PFSK-1 (cell line): Measurements from ENCODE around the gene PGS1.

ENCODE experiments used
- FOXP2 ChIP-seq: optimal IDR thresholded peaks from 2 replicates; pipeline ENCODE3; 2011; ENCODE audit warnings: borderline replicate concordance, control low read depth, inconsistent platforms; ENCODE audit not compliant: insufficient read depth; ENCODE audit errors: extremely low read length, extremely low read depth
- POLR2AphosphoS5 ChIP-seq: IDR thresholded peaks from 2 replicates; pipeline ENCODE4 v1.6.1; 2012; ENCODE audit warnings: low read depth, mild to moderate bottlenecking, control low read depth, low read length, moderate library complexity
- SIN3A ChIP-seq: IDR thresholded peaks from 2 replicates; pipeline ENCODE4 v1.6.1; 2012; ENCODE audit warnings: mild to moderate bottlenecking, low read length, moderate library complexity, borderline replicate concordance; ENCODE audit not compliant: insufficient read depth
- TAF1 ChIP-seq: IDR thresholded peaks from 2 replicates; pipeline ENCODE4 v1.6.1; 2012; ENCODE audit warnings: low read length, control low read depth, borderline replicate concordance; ENCODE audit not compliant: insufficient read depth
- TF ChIP-seq, protein P1 (sequence below), 2 experiments: IDR thresholded peaks; 2 replicates each; pipeline versions ENCODE4 v1.6.1 to v1.8.0; 2011 to 2012; ENCODE audit warnings: low read depth in 2 of 2, low read length in 2 of 2, control low read depth in 1 of 2, inconsistent platforms in 1 of 2, mild to moderate bottlenecking in 1 of 2, moderate library complexity in 1 of 2; ENCODE audit not compliant: insufficient read depth in 1 of 2

PGS1 gene

DNA sequence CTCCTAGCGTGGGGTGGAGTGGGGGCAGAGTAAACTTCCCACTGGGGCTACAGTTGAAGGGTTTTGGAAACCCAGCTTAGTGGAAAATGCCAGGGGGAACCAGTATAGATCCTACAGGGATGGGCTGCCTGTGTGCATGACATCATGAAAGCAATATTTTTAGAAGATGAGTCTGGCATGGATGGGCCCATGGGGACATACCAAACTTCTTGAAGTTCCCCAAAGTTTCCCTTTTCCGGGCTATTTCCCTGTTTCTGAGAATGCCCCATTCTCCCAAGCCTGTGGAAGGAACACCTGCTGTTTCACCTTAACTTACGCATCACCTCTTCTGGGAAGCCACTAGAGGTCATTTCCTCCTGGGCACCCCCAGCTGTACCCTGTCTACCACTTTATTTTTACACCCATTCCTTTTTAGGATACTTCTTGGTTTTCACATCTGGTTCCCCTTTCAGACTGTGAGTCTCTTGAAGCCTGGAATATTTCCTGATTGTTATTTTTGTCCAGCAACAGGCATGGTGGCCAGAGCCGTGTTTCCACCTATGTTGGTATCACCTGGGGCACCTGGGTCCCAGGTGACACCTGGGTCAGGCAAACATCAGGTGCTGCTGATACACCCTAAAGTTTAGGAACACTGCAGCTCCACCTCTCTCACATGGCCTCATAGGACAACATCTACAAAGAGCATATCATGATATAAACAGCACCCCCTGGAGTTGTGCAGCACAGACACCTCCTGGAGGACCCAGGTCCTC is 28.4 kb upstream of the PGS1 start:
- TF ChIP-seq POLR2AphosphoS5 (no peak), SIN3A (no peak), TAF1 (no peak), FOXP2 (no peak)
- TF ChIP-seq, protein P1, sequence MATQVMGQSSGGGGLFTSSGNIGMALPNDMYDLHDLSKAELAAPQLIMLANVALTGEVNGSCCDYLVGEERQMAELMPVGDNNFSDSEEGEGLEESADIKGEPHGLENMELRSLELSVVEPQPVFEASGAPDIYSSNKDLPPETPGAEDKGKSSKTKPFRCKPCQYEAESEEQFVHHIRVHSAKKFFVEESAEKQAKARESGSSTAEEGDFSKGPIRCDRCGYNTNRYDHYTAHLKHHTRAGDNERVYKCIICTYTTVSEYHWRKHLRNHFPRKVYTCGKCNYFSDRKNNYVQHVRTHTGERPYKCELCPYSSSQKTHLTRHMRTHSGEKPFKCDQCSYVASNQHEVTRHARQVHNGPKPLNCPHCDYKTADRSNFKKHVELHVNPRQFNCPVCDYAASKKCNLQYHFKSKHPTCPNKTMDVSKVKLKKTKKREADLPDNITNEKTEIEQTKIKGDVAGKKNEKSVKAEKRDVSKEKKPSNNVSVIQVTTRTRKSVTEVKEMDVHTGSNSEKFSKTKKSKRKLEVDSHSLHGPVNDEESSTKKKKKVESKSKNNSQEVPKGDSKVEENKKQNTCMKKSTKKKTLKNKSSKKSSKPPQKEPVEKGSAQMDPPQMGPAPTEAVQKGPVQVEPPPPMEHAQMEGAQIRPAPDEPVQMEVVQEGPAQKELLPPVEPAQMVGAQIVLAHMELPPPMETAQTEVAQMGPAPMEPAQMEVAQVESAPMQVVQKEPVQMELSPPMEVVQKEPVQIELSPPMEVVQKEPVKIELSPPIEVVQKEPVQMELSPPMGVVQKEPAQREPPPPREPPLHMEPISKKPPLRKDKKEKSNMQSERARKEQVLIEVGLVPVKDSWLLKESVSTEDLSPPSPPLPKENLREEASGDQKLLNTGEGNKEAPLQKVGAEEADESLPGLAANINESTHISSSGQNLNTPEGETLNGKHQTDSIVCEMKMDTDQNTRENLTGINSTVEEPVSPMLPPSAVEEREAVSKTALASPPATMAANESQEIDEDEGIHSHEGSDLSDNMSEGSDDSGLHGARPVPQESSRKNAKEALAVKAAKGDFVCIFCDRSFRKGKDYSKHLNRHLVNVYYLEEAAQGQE (IDR thresholded peaks at IDR 0.05; ENCODE audit: insufficient read depth in 1 of 2, low read depth in 2 of 2, low read length in 2 of 2): no peak

DNA sequence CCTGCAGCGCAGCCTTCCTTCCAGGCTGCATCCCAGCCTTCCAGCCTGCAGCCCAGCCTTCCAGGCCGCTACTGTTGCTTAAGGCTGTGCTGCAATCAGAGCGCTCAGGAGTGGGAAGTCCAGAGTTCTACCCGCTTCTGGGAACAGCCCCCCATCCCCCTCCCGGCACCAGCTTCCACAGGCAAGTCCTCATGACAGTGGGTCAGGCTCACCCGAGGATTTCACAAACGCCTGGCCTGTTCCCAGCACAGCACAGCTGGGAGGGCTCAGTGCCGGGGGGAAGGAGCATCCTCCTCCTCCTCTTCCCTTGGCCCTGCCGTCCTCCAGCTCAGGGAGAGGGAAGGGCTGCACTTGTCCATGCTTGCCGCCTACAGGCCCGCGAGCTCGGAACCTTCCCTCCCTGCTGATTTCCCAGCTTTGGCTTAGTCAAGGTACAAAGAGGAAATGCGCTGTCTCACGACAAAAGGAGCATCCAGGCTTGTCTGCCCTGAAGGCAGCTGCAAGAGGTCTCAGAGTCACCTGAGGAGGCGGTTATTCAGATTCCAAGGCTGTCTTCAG is 26.9 kb upstream of the PGS1 start:
- TF ChIP-seq POLR2AphosphoS5: no peak
- TF ChIP-seq FOXP2: no peak
- no peak for TF ChIP-seq SIN3A
- TF ChIP-seq TAF1: no peak
- TF ChIP-seq, protein P1 (IDR thresholded peaks at IDR 0.05; ENCODE audit: insufficient read depth in 1 of 2, low read depth in 2 of 2, low read length in 2 of 2): no peak

DNA sequence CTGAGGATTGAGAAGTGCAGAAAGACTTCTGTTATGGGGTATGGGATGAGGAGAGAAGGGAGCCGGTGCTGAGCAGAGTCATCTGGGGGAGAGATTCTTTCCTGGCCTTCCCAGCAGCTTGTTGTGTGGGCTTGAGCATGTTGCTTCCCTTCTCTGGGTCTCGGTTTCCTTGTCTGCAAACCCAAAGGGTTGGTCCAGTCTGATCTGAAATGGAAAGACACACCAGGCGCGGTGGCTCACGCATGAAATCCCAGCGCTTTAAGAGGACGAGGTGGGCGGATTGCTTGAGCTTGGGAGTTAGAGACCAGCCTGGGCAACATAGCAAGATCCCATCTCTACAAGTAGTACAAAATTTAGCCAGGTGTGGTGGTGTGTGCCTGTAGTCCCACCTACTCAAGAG is 24.6 kb upstream of the PGS1 start:
- TF ChIP-seq, protein P1 (IDR thresholded peaks at IDR 0.05; ENCODE audit: insufficient read depth in 1 of 2, low read depth in 2 of 2, low read length in 2 of 2): no peak
- no peak for TF ChIP-seq TAF1
- TF ChIP-seq SIN3A: no peak
- no peak for TF ChIP-seq FOXP2
- no peak for TF ChIP-seq POLR2AphosphoS5

DNA sequence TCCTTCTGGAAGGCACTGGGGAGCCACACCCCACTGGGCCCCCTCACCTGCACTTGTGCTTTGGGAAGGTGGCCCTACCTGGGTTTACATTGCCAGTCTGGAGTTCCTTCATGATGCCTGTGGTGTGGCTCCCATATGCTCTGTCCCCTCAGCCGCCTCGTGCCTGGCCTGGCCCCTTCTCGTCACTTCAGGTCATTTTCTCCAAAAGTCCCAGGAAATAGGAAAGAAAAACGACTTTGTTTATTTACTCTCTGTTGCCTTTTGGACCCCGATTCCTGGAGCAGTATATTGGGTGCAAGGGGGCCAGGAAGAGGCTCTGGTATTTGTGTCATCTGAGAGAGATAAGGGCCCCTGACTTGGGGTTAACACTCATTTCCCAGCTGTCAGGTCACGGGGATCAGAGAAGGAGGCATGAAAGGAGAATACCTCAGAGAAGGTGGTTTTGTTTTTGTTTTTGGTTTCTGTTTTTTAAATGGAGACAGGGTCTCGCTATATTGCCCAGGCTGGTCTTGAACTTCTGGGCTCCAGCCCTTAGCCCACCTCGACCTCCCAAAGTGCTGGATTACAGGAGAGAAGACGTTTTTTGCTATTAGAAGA is 23.3 kb upstream of the PGS1 start:
- TF ChIP-seq, protein P1 (IDR thresholded peaks at IDR 0.05; ENCODE audit: insufficient read depth in 1 of 2, low read depth in 2 of 2, low read length in 2 of 2): no peak
- no peak for TF ChIP-seq POLR2AphosphoS5
- TF ChIP-seq SIN3A: no peak
- TF ChIP-seq FOXP2: no peak
- TF ChIP-seq TAF1: no peak
